ENCODE data around the gene SLC7A11.

Gene SLC7A11

DNA sequence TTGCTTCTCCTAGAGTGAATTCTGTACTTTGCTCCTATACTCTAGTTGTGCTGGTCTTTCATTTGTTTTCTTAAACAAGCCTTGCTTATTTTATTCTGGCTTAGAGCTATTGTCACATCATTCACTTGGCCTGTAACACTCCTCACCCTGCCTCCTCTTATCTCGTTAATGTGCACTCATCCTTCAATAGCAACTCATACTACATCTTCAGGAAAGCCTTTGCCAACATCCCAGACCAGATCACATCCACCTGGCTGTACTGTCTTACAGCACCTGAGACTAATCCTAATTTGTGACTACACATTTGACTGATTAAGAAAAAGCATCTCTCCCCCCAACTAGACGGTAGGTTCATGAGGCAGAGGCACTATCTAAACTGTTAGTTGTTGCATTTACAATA, 80.8 kb downstream of the SLC7A11 start:
- no peak for DNase-seq (ENCODE audit: low read depth)

GRCh38 chr4:138158746-138159297, 83.3 kb downstream of the SLC7A11 start:
- DNase-seq (ENCODE audit: low read depth) = no peak

GRCh38 chr4:138140879-138141278, 101.3 kb downstream of the SLC7A11 start:
- DNase-seq (ENCODE audit: low read depth) = no peak

DNA sequence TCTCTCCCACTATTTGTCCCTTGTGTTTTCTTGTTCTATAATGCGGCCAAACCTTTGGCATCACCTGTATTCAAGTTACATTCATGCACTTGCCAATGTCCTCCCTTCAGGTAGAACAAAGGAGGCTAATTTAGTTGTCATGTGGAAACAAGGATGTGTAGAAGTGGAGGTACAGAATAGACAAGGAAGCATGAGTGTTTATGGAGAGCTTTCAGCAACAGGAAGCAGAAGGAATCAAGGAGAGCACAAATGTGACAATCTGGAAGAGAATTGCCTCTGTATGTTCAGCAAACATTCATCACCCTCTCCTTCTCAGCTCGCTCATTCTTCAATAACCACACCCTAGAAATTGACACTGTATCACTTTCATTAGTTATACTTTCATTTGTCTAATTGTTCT, 103.4 kb downstream of the SLC7A11 start:
- no peak for DNase-seq (ENCODE audit: low read depth)

GRCh38 chr4:138135610-138136009, 106.5 kb downstream of the SLC7A11 start:
- no peak for DNase-seq (ENCODE audit: low read depth)

- no peak for DNase-seq (ENCODE audit: low read depth)
These were observed 123.9 kb downstream of the SLC7A11 start for GRCh38 chr4:138118270-138118669.

DNA sequence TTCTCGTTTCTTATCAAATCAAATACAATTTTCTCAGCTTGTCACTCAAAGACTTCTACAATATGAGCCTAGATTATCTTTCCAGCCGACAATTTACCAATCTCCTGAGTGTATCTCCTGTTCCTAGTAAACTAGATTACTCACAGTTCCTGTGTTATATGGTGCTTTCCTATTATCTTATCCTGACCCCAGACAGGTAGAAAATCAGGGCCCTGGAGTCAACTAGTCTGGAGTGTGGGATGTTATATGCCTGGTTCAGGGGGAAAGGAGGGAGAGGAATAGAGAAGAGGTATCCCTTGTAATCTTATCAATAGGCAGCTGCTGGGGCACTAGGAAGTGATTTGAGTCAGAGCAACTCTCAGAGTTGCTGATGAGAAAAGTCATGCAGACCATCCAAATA, 127.1 kb downstream of the SLC7A11 start:
- no peak for DNase-seq (ENCODE audit: low read depth)

DNA sequence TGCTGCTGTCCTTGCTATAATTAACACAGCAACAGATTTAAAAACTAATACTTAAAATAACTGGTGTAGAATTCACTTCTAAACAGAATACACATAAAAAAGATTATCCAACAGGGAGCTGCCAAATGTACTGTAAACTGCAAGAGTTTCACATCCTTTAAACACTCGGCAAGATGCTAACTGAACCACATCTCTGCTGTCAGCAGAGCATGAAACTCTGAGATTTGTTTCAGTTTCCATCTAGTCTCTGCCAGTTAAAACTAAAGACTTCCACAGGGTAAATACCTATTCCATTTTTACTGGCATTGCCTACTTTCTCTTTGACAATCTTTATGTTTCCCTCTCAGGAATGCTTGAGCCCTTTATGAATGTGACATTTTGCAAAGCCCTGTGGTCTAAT, 127.7 kb downstream of the SLC7A11 start:
- DNase-seq (ENCODE audit: low read depth) = no peak
